Measurements from ENCODE around the gene ZNF236. TPM values are rescaled to one million over a fixed set of nuclear protein-coding genes. Genes with fewer than 3 reads are reported as not detected.
A peak's percentile ranks its signal among the peaks of the same experiment; 100 is the strongest.

The ZNF236 gene
- total and polyA plus RNA-seq, 8 donors = 2.6 to 13.3 (median 6.7) TPM

GRCh38 chr18:76991021-76991688 is 168.8 kb downstream of the ZNF236 start:
- Histone ChIP-seq H3K36me3 (no peaks in the 10 kb centered on the region), H3K4me3 (no peak overlapping the region), H3K27me3 (no peaks in the 10 kb centered on the region), H3K4me1 (no peaks in the 10 kb centered on the region), H3K9me3 (no peaks in the 10 kb centered on the region), H3K27ac (no peak overlapping the region)
- ATAC-seq (peak in 1 of 4 donors; percentile 11), DNase-seq (no peak), FAIRE-seq (no peak)
- WGBS, 2 donors = 87 to 90% methylated on average over 20 of the region's 20 CpGs
- intact Hi-C loops (cut with DNase I) = no loop called here
- TF ChIP-seq, protein P1, sequence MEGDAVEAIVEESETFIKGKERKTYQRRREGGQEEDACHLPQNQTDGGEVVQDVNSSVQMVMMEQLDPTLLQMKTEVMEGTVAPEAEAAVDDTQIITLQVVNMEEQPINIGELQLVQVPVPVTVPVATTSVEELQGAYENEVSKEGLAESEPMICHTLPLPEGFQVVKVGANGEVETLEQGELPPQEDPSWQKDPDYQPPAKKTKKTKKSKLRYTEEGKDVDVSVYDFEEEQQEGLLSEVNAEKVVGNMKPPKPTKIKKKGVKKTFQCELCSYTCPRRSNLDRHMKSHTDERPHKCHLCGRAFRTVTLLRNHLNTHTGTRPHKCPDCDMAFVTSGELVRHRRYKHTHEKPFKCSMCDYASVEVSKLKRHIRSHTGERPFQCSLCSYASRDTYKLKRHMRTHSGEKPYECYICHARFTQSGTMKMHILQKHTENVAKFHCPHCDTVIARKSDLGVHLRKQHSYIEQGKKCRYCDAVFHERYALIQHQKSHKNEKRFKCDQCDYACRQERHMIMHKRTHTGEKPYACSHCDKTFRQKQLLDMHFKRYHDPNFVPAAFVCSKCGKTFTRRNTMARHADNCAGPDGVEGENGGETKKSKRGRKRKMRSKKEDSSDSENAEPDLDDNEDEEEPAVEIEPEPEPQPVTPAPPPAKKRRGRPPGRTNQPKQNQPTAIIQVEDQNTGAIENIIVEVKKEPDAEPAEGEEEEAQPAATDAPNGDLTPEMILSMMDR (IDR thresholded peaks at IDR 0.05) = no peak

- FAIRE-seq (no peak), DNase-seq (no peak), ATAC-seq (no peak)
- Histone ChIP-seq H3K27me3 (no peaks in the 10 kb centered on the region), H3K27ac (no peak overlapping the region), H3K4me3 (no peak overlapping the region), H3K9me3 (no peaks in the 10 kb centered on the region), H3K4me1 (no peaks in the 10 kb centered on the region), H3K36me3 (no peaks in the 10 kb centered on the region)
- 72 to 80% methylated on average over 17 of the region's 17 CpGs for WGBS, 2 donors
- intact Hi-C loops (cut with DNase I) = no loop called here
- TF ChIP-seq, protein P1 (IDR thresholded peaks at IDR 0.05) = no peak
Measured at GRCh38 chr18:76992226-76993084, 170.1 kb downstream of the ZNF236 start.

DNA sequence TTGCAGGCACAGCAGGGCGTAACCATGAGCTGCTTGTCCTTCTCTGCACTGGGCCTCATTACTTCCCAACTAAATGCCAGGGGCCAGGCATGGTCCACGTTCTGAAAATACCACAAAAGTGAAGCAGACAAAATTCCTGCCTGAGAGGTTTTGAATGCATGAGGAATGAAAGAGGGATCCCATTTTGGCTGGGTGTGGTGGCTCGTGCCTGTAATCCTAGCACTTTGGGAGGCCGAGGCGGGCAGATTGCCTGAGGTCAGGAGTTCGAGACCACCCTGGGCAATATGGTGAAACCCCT is 170.7 kb downstream of the ZNF236 start:
- no peaks in the 10 kb centered on the region for H3K4me1 ChIP-seq
- intact Hi-C loops (cut with DNase I) = no loop called here
- no peak for ATAC-seq
- no peak overlapping the region for H3K4me3 ChIP-seq
- no peak for DNase-seq
- H3K36me3 ChIP-seq = no peaks in the 10 kb centered on the region
- no peaks in the 10 kb centered on the region for H3K27me3 ChIP-seq
- H3K27ac ChIP-seq = no peak overlapping the region
- TF ChIP-seq, protein P1 (IDR thresholded peaks at IDR 0.05) = no peak
- WGBS, 2 donors = 89 to 92% methylated on average over 6 of the region's 6 CpGs
- FAIRE-seq = no peak
- no peaks in the 10 kb centered on the region for H3K9me3 ChIP-seq

GRCh38 chr18:76993573-76993972 is 171.2 kb downstream of the ZNF236 start:
- FAIRE-seq (no peak), ATAC-seq (no peak), DNase-seq (no peak)
- Histone ChIP-seq H3K27me3 (no peaks in the 10 kb centered on the region), H3K27ac (no peak overlapping the region), H3K36me3 (no peaks in the 10 kb centered on the region), H3K4me1 (no peaks in the 10 kb centered on the region), H3K9me3 (no peaks in the 10 kb centered on the region), H3K4me3 (no peak overlapping the region)
- TF ChIP-seq, protein P1 (IDR thresholded peaks at IDR 0.05) = no peak
- intact Hi-C loops (cut with DNase I) = no loop called here
- 89 to 95% methylated on average over 11 of the region's 11 CpGs for WGBS, 2 donors
